AG10803 (cell line): Measurements from ENCODE around the gene SUFU.

Experiments
- DNase-seq: peaks from one replicate; pipeline ENCODE4 v3.0.0; 2010; ENCODE audit warnings: low read depth
- H3K4me3 ChIP-seq: 2 replicates; pipeline ENCODE4 v1.5.1; 2011; ENCODE audit warnings: mild to moderate bottlenecking, low read length, control low read depth
- TF ChIP-seq, protein P1 (sequence below): conservative IDR thresholded peaks from 2 replicates; pipeline ENCODE4 v1.5.1; 2011; ENCODE audit warnings: mild to moderate bottlenecking, low read length, control low read depth, inconsistent platforms

Gene SUFU

GRCh38 chr10:102542800-102543418, 39.1 kb downstream of the SUFU start:
- DNase-seq = peak; percentile 34
- TF ChIP-seq, protein P1, sequence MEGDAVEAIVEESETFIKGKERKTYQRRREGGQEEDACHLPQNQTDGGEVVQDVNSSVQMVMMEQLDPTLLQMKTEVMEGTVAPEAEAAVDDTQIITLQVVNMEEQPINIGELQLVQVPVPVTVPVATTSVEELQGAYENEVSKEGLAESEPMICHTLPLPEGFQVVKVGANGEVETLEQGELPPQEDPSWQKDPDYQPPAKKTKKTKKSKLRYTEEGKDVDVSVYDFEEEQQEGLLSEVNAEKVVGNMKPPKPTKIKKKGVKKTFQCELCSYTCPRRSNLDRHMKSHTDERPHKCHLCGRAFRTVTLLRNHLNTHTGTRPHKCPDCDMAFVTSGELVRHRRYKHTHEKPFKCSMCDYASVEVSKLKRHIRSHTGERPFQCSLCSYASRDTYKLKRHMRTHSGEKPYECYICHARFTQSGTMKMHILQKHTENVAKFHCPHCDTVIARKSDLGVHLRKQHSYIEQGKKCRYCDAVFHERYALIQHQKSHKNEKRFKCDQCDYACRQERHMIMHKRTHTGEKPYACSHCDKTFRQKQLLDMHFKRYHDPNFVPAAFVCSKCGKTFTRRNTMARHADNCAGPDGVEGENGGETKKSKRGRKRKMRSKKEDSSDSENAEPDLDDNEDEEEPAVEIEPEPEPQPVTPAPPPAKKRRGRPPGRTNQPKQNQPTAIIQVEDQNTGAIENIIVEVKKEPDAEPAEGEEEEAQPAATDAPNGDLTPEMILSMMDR = no peak
- no peak overlapping the region for H3K4me3 ChIP-seq

GRCh38 chr10:102545265-102545871, 41.6 kb downstream of the SUFU start:
- H3K4me3 ChIP-seq = no peak overlapping the region
- no peak for DNase-seq
- TF ChIP-seq, protein P1 = no peak

GRCh38 chr10:102545997-102546396, 42.2 kb downstream of the SUFU start:
- DNase-seq = peak; percentile 25
- TF ChIP-seq, protein P1 = no peak
- no peak overlapping the region for H3K4me3 ChIP-seq

DNA sequence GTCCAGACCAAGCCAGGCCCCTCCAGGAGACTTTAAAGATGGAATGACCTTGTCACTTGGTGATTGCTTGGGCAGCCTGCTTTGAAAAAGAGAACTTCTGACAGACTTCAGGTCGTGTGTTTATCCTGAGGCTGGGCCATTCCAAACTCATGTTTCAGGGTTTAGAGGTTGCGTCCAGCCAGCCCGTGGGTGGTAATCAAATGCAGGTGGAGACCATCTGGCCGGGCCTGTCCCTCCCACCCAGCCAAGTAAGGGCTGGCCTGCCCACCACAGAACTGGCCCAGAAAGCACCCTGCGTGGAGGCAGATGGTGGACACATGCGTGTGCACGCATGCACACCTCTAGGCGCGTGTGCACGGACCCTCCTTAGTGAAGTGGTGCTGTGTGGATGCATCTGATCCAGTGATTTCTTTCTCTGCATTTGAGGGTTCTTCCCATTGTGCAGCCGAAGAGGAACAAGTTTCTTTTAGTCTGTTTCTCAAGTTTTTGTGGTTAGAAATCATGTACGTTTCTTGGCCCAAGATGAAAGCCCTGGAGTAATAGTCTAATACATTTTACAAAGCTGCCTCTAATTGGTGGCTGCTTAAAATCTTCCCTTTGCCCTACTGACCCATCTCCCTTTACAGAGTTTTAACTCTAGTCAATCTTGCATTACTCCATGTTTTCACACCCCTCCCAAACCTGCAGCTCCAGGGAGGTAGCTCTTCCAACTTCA, 43.0 kb downstream of the SUFU start:
- DNase-seq = peak; percentile 85
- H3K4me3 ChIP-seq = peak overlapping the region; percentile 30; the same call in 1 of the 2 replicates
- TF ChIP-seq, protein P1 = no peak

DNA sequence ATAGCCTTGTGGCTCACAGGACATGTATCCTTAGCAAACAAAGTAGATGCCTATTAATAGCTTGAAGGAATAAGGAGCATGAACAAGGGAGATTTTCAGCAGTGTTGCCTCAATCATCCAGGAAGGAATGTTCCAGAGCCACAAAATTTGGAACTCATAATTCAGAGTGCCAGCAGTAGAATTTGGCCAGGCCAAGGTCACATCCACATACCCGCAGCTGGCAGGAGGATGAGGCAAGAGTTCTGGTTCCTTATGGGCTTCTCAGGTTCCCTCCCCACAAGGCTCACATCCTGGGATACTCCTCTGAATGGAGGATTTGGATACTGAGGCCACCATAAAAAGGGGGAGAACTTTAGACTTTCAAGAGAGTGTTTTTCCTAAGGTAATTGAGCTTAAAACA, 45.8 kb downstream of the SUFU start:
- peak; percentile 68 for DNase-seq
- no peak overlapping the region for H3K4me3 ChIP-seq
- TF ChIP-seq, protein P1 = no peak

DNA sequence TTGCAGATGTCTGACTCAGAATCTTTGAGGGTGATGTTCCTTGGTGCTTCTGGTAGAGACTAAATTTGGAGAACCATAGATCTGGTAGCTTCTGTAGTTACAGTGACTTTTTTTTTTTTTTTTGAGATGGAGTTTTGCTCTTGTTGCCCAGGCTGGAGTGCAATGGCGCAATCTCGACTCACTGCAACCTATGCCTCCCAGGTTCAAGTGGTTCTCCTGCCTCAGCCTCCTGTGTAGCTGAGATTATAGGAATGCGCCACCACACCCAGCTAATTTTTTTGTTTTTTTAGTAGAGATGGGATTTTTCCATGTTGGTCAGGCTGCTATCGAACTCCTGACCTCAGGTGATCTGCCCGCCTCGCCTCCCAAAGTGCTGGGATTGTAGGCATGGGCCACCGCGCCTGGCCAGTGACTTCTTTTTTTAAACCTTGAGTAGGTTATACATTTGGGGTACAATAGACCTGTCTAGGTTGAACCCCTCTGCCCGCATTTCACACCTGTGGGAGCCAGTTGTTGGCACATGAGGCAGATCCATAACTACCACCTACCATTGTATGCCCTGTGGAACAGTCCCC, 47.0 kb downstream of the SUFU start:
- TF ChIP-seq, protein P1 = no peak
- no peak for DNase-seq
- no peak overlapping the region for H3K4me3 ChIP-seq

DNA sequence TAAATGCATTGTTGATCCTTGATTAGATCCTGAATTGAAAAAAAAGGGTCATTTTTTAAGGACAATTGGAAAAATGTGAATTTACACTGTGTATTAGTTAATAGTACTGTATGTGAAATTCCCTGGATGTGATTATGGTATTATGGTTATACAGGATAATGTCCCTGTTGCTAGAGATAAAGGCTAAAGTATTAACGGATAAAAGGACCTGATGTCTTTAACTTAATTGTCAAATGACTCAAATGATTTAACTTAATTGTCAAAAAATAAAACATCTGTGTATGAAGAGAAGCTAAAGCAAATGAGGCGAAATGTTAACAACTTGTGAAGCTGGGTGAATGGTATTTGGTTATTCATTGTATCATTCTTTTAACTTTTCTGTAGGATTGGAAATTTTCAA, 48.8 kb downstream of the SUFU start:
- TF ChIP-seq, protein P1 = no peak
- no peak overlapping the region for H3K4me3 ChIP-seq
- no peak for DNase-seq
